ENCODE measurements around the gene TBC1D14. TPM values are rescaled to one million over a fixed set of nuclear protein-coding genes. Genes with fewer than 3 reads are reported as not detected.

TBC1D14 gene
- total and polyA plus RNA-seq, 10 of the 15 experiments (the other 5 are each of a cell fraction or from before 2014, with no cell fraction given) = 0.87 to 39.3 (median 30.1) TPM

DNA sequence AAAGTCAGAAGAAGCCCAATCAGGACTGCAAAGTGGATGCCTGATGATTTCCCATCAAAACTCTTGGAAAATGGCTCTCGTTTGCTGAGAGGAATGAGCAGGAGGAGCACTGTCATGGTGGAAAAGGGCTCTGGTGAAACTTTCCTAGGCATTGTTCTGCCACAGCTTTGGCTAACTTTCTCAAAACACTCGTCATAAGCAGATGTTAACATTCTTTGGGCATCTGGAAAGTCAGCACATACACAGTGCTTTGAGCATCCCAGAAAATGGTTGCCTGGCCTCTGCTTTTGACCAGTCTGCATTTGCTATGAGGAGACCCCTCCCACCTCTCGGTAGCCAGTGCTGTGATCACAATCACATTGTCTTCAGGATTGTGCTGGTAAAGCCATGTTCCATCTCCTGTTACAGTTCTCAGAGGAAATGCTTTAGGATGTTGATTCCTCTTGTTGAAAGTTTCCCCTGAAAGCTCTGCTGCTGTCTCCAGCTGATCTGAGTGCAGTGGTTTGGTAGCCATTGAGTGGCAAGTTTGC lies 25.2 kb upstream of the TBC1D14 start (continued):
- TF ChIP-seq, protein P1, sequence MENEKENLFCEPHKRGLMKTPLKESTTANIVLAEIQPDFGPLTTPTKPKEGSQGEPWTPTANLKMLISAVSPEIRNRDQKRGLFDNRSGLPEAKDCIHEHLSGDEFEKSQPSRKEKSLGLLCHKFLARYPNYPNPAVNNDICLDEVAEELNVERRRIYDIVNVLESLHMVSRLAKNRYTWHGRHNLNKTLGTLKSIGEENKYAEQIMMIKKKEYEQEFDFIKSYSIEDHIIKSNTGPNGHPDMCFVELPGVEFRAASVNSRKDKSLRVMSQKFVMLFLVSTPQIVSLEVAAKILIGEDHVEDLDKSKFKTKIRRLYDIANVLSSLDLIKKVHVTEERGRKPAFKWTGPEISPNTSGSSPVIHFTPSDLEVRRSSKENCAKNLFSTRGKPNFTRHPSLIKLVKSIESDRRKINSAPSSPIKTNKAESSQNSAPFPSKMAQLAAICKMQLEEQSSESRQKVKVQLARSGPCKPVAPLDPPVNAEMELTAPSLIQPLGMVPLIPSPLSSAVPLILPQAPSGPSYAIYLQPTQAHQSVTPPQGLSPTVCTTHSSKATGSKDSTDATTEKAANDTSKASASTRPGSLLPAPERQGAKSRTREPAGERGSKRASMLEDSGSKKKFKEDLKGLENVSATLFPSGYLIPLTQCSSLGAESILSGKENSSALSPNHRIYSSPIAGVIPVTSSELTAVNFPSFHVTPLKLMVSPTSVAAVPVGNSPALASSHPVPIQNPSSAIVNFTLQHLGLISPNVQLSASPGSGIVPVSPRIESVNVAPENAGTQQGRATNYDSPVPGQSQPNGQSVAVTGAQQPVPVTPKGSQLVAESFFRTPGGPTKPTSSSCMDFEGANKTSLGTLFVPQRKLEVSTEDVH (IDR thresholded peaks at IDR 0.05; ENCODE audit: low read depth, partially characterized antibody) = no peak
- TF ChIP-seq MYB (IDR thresholded peaks at IDR 0.05; ENCODE audit: borderline replicate concordance, low read depth, low read length) (no peak), FOXK2 (IDR thresholded peaks at IDR 0.05) (no peak)

DNA sequence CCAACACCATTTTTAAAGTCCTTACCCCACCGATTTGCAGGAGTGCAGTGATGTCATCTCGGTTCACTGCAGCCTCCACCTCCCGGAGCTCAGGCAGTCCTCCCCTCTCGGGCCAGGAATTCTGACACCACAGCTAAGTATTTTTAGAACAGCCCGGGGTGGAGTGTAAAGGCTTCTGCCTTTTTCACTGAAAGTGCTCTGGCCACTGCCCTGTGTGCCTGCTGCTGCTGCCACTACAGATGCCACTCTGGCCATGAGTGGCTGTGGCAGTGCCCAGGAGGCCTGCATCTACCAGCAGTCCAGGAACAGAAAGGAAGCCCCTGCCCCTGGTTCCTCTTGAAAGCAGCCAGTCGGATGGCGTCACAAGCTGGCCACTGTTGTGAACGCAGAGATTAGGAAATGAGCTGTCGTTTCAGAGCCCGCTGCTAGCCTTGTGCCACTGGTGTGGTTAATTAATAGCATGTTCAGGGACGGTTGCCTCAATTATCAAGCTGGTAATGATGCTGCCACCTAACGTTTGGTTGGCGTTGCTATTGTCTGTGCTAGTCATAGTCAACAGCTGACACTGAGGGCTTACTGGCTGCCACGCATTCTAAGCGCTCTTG lies 23.6 kb upstream of the TBC1D14 start:
- FAIRE-seq (no peak), DNase-seq (ENCODE audit: low read depth, low spot score) (peak; percentile 34), ATAC-seq (peak; percentile 94)
- ChIA-PET CTCF (interaction anchor here (0.5 to 6.6 kb wide), 17 partner anchors 13 to 1504 kb away, joined by 3 to 64 read pairs (median 6); partner anchors contain the start of genes BLOC1S4, GRPEL1 and TBC1D14), POLR2A (interaction anchor here (0.9 kb wide), 1 partner anchor 16 kb away, joined by 3 read pairs; no protein-coding TSS in a partner anchor), SMC1A (ENCODE audit: uncharacterized antibody, unreplicated experiment) (interaction anchor here (0.8 to 2.5 kb wide), 13 partner anchors 13 to 196 kb away, joined by 3 to 20 read pairs (median 5); partner anchors contain the start of genes BLOC1S4 and TADA2B), RAD21 (ENCODE audit: unreplicated experiment) (interaction anchor here (0.8 to 3.3 kb wide), 8 partner anchors 13 to 182 kb away, joined by 3 to 13 read pairs (median 4); partner anchors contain the start of gene GRPEL1)
- WGBS (ENCODE audit: insufficient coverage, insufficient replicate concordance, low lambda C conversion rate, missing lambda C conversion rate) = 39% methylated on average over 15 of the region's 15 CpGs
- Histone ChIP-seq H2AFZ (ENCODE audit: control insufficient read depth, low read depth, low read length) (no peak overlapping the region), H3K36me3 (ENCODE audit: control insufficient read depth in 2 of 2, insufficient read depth in 2 of 2, low read length in 1 of 2) (peaks cover 4 to 10% of the 10 kb centered on the region in 2 experiments; a peak in 3 of 4 replicates), H4K20me1 (ENCODE audit: control insufficient read depth, insufficient read depth) (no peaks in the 10 kb centered on the region), H3K9ac (ENCODE audit: control insufficient read depth, insufficient read depth, low read length) (no peak overlapping the region), H3K4me3 (no peak overlapping the region), H3K4me2 (ENCODE audit: control insufficient read depth, insufficient read depth) (no peak overlapping the region), H3K27ac (ENCODE audit: control insufficient read depth, insufficient read depth) (no peak overlapping the region), H3K4me1 (ENCODE audit: control insufficient read depth, insufficient read depth, low read length) (no peaks in the 10 kb centered on the region), H3K9me3 (replicated peaks; ENCODE audit: control insufficient read depth, insufficient read depth, low read length) (peaks cover 9% of the 10 kb centered on the region; the same call in 1 of the 3 replicates), H3K79me2 (ENCODE audit: control insufficient read depth, insufficient read depth, low read length) (no peaks in the 10 kb centered on the region), H3K27me3 (replicated peaks in 1 of 2; ENCODE audit: control insufficient read depth in 2 of 2, insufficient read depth in 2 of 2, low read length in 1 of 2) (no peaks in the 10 kb centered on the region)
- in situ Hi-C loops (cut with MboI) = no loop called here
- BruUV-seq (replicated peaks) = no TSS peak
- intact Hi-C loops (cut with micrococcal nuclease; ENCODE audit: unreplicated experiment) = no loop called here
- TF ChIP-seq SREBF2 (IDR thresholded peaks at IDR 0.05; ENCODE audit: low read length) = no peak
- TF ChIP-seq, protein P2, sequence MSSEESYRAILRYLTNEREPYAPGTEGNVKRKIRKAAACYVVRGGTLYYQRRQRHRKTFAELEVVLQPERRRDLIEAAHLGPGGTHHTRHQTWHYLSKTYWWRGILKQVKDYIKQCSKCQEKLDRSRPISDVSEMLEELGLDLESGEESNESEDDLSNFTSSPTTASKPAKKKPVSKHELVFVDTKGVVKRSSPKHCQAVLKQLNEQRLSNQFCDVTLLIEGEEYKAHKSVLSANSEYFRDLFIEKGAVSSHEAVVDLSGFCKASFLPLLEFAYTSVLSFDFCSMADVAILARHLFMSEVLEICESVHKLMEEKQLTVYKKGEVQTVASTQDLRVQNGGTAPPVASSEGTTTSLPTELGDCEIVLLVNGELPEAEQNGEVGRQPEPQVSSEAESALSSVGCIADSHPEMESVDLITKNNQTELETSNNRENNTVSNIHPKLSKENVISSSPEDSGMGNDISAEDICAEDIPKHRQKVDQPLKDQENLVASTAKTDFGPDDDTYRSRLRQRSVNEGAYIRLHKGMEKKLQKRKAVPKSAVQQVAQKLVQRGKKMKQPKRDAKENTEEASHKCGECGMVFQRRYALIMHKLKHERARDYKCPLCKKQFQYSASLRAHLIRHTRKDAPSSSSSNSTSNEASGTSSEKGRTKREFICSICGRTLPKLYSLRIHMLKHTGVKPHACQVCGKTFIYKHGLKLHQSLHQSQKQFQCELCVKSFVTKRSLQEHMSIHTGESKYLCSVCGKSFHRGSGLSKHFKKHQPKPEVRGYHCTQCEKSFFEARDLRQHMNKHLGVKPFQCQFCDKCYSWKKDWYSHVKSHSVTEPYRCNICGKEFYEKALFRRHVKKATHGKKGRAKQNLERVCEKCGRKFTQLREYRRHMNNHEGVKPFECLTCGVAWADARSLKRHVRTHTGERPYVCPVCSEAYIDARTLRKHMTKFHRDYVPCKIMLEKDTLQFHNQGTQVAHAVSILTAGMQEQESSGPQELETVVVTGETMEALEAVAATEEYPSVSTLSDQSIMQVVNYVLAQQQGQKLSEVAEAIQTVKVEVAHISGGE (CRISPR knock-in tag; IDR thresholded peaks at IDR 0.05) = no peak
- TF ChIP-seq, protein P3, sequence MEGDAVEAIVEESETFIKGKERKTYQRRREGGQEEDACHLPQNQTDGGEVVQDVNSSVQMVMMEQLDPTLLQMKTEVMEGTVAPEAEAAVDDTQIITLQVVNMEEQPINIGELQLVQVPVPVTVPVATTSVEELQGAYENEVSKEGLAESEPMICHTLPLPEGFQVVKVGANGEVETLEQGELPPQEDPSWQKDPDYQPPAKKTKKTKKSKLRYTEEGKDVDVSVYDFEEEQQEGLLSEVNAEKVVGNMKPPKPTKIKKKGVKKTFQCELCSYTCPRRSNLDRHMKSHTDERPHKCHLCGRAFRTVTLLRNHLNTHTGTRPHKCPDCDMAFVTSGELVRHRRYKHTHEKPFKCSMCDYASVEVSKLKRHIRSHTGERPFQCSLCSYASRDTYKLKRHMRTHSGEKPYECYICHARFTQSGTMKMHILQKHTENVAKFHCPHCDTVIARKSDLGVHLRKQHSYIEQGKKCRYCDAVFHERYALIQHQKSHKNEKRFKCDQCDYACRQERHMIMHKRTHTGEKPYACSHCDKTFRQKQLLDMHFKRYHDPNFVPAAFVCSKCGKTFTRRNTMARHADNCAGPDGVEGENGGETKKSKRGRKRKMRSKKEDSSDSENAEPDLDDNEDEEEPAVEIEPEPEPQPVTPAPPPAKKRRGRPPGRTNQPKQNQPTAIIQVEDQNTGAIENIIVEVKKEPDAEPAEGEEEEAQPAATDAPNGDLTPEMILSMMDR (IDR thresholded peaks at IDR 0.05 in 2 of 3, conservative IDR thresholded peaks at IDR 0.05 in 1 of 3; ENCODE audit: control insufficient read depth in 2 of 3, extremely low read depth in 1 of 3, insufficient read depth in 1 of 3, low read depth in 3 of 3, low read length in 3 of 3) = peak; percentile 26 to 51 (median 35); a peak in 4 of 6 replicates
- TF ChIP-seq, protein P4, sequence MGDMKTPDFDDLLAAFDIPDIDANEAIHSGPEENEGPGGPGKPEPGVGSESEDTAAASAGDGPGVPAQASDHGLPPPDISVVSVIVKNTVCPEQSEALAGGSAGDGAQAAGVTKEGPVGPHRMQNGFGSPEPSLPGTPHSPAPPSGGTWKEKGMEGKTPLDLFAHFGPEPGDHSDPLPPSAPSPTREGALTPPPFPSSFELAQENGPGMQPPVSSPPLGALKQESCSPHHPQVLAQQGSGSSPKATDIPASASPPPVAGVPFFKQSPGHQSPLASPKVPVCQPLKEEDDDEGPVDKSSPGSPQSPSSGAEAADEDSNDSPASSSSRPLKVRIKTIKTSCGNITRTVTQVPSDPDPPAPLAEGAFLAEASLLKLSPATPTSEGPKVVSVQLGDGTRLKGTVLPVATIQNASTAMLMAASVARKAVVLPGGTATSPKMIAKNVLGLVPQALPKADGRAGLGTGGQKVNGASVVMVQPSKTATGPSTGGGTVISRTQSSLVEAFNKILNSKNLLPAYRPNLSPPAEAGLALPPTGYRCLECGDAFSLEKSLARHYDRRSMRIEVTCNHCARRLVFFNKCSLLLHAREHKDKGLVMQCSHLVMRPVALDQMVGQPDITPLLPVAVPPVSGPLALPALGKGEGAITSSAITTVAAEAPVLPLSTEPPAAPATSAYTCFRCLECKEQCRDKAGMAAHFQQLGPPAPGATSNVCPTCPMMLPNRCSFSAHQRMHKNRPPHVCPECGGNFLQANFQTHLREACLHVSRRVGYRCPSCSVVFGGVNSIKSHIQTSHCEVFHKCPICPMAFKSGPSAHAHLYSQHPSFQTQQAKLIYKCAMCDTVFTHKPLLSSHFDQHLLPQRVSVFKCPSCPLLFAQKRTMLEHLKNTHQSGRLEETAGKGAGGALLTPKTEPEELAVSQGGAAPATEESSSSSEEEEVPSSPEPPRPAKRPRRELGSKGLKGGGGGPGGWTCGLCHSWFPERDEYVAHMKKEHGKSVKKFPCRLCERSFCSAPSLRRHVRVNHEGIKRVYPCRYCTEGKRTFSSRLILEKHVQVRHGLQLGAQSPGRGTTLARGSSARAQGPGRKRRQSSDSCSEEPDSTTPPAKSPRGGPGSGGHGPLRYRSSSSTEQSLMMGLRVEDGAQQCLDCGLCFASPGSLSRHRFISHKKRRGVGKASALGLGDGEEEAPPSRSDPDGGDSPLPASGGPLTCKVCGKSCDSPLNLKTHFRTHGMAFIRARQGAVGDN (IDR thresholded peaks at IDR 0.05) = no peak
